Keratinocyte (primary cell): ENCODE measurements around the gene FANCC. TPM values are rescaled to one million over a fixed set of nuclear protein-coding genes. Genes with fewer than 3 reads are reported as not detected.

ENCODE experiments used
- DNase-seq: peaks from one replicate; pipeline ENCODE4 v3.0.0-alpha.2; 2011; ENCODE audit warnings: low read depth, missing footprints, low spot score
- FAIRE-seq: peaks from 2 replicates; lab custom pipeline; 2011; peaks lifted over from hg19 to GRCh38; lab: Jason Lieb, UNC
- H2AFZ ChIP-seq: 2 replicates; pipeline ENCODE4 v1.6.0; 2012; ENCODE audit warnings: low read length, control low read depth, inconsistent platforms; ENCODE audit not compliant: control insufficient read depth
- H3K27ac ChIP-seq: 2 replicates; pipeline ENCODE4 v1.5.1; 2011; ENCODE audit warnings: low read length; ENCODE audit not compliant: control insufficient read depth, insufficient read depth
- H3K27me3 ChIP-seq: 3 replicates; pipeline ENCODE4 v1.6.0; 2011; ENCODE audit warnings: low read length; ENCODE audit not compliant: control insufficient read depth, insufficient read depth; ENCODE audit errors: extremely low read depth
- H3K36me3 ChIP-seq, 2 experiments: 2 replicates in 1 of 2; 3 replicates in 1 of 2; pipeline ENCODE4 v1.5.1; 2011; ENCODE audit warnings: low read length in 2 of 2, mild to moderate bottlenecking in 1 of 2; ENCODE audit not compliant: control insufficient read depth in 2 of 2, insufficient read depth in 2 of 2; ENCODE audit errors: extremely low read depth in 1 of 2
- H3K4me1 ChIP-seq: 3 replicates; pipeline ENCODE4 v1.5.1; 2011; ENCODE audit warnings: low read length; ENCODE audit not compliant: control insufficient read depth, insufficient read depth; ENCODE audit errors: extremely low read depth
- H3K4me2 ChIP-seq: 3 replicates; pipeline ENCODE4 v1.6.0; 2011; ENCODE audit warnings: low read depth, low read length; ENCODE audit not compliant: control insufficient read depth, insufficient read depth; ENCODE audit errors: extremely low read depth
- H3K4me3 ChIP-seq, 3 experiments: fragments of 200-600 bp in 1 of 3; sonication (generic) in 1 of 3; 2 replicates in 2 of 3; 3 replicates in 1 of 3; pipeline ENCODE4 v1.5.1; 2011 to 2016; ENCODE audit warnings: low read length in 3 of 3, mild to moderate bottlenecking in 3 of 3, control low read depth in 2 of 3, inconsistent platforms in 1 of 3, low read depth in 1 of 3, mixed read lengths in 1 of 3, mixed run types in 1 of 3, moderate library complexity in 1 of 3; ENCODE audit not compliant: control insufficient read depth in 2 of 3, insufficient read depth in 2 of 3; ENCODE audit errors: extremely low read depth in 1 of 3
- H3K79me2 ChIP-seq: 2 replicates; pipeline ENCODE4 v1.6.0; 2012; ENCODE audit warnings: low read length; ENCODE audit not compliant: control insufficient read depth, insufficient read depth
- H3K9ac ChIP-seq: 3 replicates; pipeline ENCODE4 v1.6.0; 2011; ENCODE audit warnings: low read length; ENCODE audit not compliant: control insufficient read depth, insufficient read depth; ENCODE audit errors: extremely low read depth
- H3K9me1 ChIP-seq: 3 replicates; pipeline ENCODE4 v1.6.0; 2011; ENCODE audit warnings: low read length; ENCODE audit not compliant: control insufficient read depth, insufficient read depth; ENCODE audit errors: extremely low read depth
- H3K9me3 ChIP-seq: 2 replicates; pipeline ENCODE4 v1.5.1; 2012; ENCODE audit warnings: low read depth, low read length; ENCODE audit not compliant: control insufficient read depth
- H4K20me1 ChIP-seq: 3 replicates; pipeline ENCODE4 v1.6.0; 2011; ENCODE audit warnings: low read length; ENCODE audit not compliant: control insufficient read depth, insufficient read depth; ENCODE audit errors: extremely low read depth
- CTCF ChIP-seq, 3 experiments: IDR thresholded peaks in 1 of 3; conservative IDR thresholded peaks in 1 of 3; optimal IDR thresholded peaks in 1 of 3; 2 replicates in 2 of 3; 3 replicates in 1 of 3; pipeline versions ENCODE3 to v1.5.1; 2011; ENCODE audit warnings: low read length in 3 of 3, mild to moderate bottlenecking in 3 of 3, moderate library complexity in 2 of 3, control low read depth in 1 of 3, inconsistent platforms in 1 of 3; ENCODE audit not compliant: insufficient read depth in 2 of 3; ENCODE audit errors: extremely low read depth in 1 of 3
- EZH2 ChIP-seq: IDR thresholded peaks from one replicate; pipeline ENCODE4 v1.6.1; 2012; ENCODE audit warnings: inconsistent platforms, mild to moderate bottlenecking, low read length, moderate library complexity
- dilution Hi-C: fragments of 300-500 bp; cut with MboI; formaldehyde crosslinking; loops from one replicate; pipeline ENCODE4 v1.7.0; 2020; ENCODE audit warnings: low sequenced_read_pairs; ENCODE audit not compliant: extremely low pct_ligation_motif_present
- polyA plus RNA-seq, 5 experiments: library from polyadenylated mRNA; depleted of rRNA in 3 of 5; stranded (reverse) in 3 of 5; stranded (forward) in 1 of 5; unstranded in 1 of 5; fragments of >200 nt; gene quantifications; 1 replicate in 1 of 5; 2 replicates in 3 of 5; 3 replicates in 1 of 5; pipeline versions ENCODE4 v1.2.1 to v1.2.3, GENCODE V29; 2011 to 2012; ENCODE audit warnings: missing spikeins in 2 of 5, low read depth in 1 of 5, low replicate concordance in 1 of 5

Gene FANCC
- polyA plus RNA-seq, 1 donor (not counting 4 experiments of a cell fraction or from before 2014, with no cell fraction given), result 8.3 TPM

GRCh38 chr9:95351051-95351450 is 33.5 kb upstream of the FANCC start:
- FAIRE-seq, result no peak
- Histone ChIP-seq H3K9ac (no peak overlapping the region), H3K4me1 (peaks cover 2% of the 10 kb centered on the region), H3K4me3 (no peak overlapping the region), H3K4me2 (no peak overlapping the region), H3K27ac (no peak overlapping the region), H3K36me3 (no peaks in the 10 kb centered on the region), H4K20me1 (no peaks in the 10 kb centered on the region), H3K9me1 (no peaks in the 10 kb centered on the region), H3K27me3 (peaks cover 21% of the 10 kb centered on the region), H3K9me3 (no peaks in the 10 kb centered on the region), H3K79me2 (no peaks in the 10 kb centered on the region), H2AFZ (no peak overlapping the region)
- TF ChIP-seq EZH2, result no peak
- no peak for TF ChIP-seq CTCF (optimal IDR thresholded peaks at IDR 0.05 in 1 of 3, IDR thresholded peaks at IDR 0.05 in 1 of 3, conservative IDR thresholded peaks at IDR 0.05 in 1 of 3; ENCODE audit: extremely low read depth in 1 of 3, insufficient read depth in 2 of 3, low read length in 3 of 3)
- dilution Hi-C loops, result no loop called here
- no peak for DNase-seq

GRCh38 chr9:95350266-95350665 is 32.8 kb upstream of the FANCC start:
- Histone ChIP-seq H4K20me1 (no peaks in the 10 kb centered on the region), H2AFZ (no peak overlapping the region), H3K9me3 (no peaks in the 10 kb centered on the region), H3K4me3 (no peak overlapping the region), H3K27me3 (peaks cover 21% of the 10 kb centered on the region), H3K9ac (no peak overlapping the region), H3K36me3 (no peaks in the 10 kb centered on the region), H3K79me2 (no peaks in the 10 kb centered on the region), H3K4me2 (no peak overlapping the region), H3K9me1 (no peaks in the 10 kb centered on the region), H3K27ac (no peak overlapping the region), H3K4me1 (peaks cover 2% of the 10 kb centered on the region)
- dilution Hi-C loops, result no loop called here
- FAIRE-seq, result no peak
- DNase-seq, result no peak
- TF ChIP-seq EZH2, result no peak
- no peak for TF ChIP-seq CTCF (optimal IDR thresholded peaks at IDR 0.05 in 1 of 3, IDR thresholded peaks at IDR 0.05 in 1 of 3, conservative IDR thresholded peaks at IDR 0.05 in 1 of 3; ENCODE audit: extremely low read depth in 1 of 3, insufficient read depth in 2 of 3, low read length in 3 of 3)
